Choroid plexus epithelial cell (primary cell): ENCODE results near the gene FBXL17.
"Not testable (repeated sequence)": the region's sequence is repeated elsewhere in the genome, so short reads cannot be mapped to it uniquely, and the experiment has no call there.

Source experiments
- DNase-seq: peaks from one replicate; pipeline ENCODE4 v3.0.0-alpha.2; 2010; ENCODE audit warnings: low read depth
- H3K4me3 ChIP-seq: 2 replicates; pipeline ENCODE4 v1.5.1; 2011; ENCODE audit warnings: low read depth, mild to moderate bottlenecking, control low read depth, low read length, moderate library complexity
- TF ChIP-seq, protein P1 (sequence below): conservative IDR thresholded peaks from 2 replicates; pipeline ENCODE4 v1.5.1; 2011; ENCODE audit warnings: low read depth, mild to moderate bottlenecking, control low read depth, inconsistent platforms, low read length, moderate library complexity

The FBXL17 gene

DNA sequence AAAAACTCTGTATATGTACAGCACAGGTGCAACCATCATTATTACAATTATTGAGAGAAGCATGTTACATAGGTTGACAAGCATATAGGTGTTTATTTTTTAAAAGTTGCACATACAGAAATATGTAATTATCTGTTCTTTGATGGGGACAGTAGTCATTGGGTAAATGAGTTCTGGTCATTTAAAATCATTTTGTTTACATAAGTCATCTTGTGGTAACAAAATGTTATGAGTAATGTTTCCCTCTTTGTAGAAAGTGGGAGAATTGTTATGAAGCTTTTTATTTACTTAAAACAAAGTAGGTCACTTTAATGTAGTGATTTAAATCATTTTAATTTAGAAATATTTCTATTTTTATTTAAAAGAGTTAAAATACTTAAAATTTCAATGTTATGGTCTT is 33.8 kb upstream of the FBXL17 start:
- H3K4me3 ChIP-seq, result no peak overlapping the region
- TF ChIP-seq, protein P1, sequence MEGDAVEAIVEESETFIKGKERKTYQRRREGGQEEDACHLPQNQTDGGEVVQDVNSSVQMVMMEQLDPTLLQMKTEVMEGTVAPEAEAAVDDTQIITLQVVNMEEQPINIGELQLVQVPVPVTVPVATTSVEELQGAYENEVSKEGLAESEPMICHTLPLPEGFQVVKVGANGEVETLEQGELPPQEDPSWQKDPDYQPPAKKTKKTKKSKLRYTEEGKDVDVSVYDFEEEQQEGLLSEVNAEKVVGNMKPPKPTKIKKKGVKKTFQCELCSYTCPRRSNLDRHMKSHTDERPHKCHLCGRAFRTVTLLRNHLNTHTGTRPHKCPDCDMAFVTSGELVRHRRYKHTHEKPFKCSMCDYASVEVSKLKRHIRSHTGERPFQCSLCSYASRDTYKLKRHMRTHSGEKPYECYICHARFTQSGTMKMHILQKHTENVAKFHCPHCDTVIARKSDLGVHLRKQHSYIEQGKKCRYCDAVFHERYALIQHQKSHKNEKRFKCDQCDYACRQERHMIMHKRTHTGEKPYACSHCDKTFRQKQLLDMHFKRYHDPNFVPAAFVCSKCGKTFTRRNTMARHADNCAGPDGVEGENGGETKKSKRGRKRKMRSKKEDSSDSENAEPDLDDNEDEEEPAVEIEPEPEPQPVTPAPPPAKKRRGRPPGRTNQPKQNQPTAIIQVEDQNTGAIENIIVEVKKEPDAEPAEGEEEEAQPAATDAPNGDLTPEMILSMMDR, result no peak
- DNase-seq, result no peak

DNA sequence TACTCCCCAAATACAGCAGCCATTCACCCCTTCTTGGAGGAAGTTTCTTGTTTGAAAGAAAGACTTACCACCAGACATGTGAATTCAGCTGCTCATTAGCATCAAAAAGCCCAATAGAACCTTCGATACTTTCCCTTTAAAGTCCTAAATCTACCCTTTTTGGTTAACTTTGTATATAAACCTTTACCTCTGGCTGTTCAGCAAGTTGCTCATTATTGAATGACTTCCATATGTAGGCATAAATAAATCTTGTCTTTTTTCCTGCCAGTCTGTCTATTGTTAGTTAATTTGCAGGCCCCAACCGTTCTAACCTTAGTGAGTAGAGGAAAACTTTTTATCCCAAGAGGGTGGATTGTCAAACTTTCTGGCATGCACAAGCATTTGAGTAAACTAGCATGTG is 27.9 kb upstream of the FBXL17 start:
- H3K4me3 ChIP-seq, result no peak overlapping the region
- TF ChIP-seq, protein P1, result no peak
- no peak for DNase-seq

DNA sequence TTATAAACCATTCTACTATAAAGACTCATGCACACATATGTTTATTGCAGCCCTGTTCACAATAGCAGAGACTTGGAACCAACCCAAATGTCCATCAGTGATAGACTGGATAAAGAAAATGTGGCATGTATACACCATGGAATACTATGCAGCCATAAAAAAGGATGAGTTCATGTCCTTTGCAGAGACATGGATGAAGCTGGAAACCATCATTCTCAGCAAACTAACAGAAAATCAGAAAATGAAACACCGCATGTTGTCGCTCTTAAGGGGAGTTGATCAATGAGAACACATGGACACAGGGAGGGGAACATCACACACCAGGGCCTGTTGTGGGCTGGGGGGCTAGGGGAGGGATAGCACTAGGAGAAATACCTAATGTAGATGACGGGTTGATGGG is 23.3 kb upstream of the FBXL17 start:
- not testable (repeated sequence) for H3K4me3 ChIP-seq, DNase-seq

DNA sequence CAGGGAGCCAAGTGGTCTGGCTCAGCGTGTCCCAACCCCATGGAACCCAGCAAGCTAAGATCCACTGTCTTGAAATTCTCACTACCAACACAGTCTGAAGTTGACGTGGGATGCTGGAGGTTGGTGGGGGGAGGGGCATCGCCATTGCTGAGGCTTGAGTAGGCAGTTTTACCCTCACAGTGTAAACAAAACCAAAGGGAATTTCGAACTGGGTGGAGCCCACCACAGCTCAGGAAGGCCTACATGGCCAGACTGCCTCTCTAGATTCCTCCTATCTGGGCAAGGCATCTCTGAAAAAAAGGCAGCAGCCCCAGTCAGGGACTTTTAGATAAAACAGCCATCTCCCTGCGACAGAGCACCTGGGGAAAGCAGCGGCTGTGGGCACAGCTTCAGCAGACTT is 17.1 kb upstream of the FBXL17 start:
- no peak for DNase-seq
- no peak overlapping the region for H3K4me3 ChIP-seq
- TF ChIP-seq, protein P1, result no peak

DNA sequence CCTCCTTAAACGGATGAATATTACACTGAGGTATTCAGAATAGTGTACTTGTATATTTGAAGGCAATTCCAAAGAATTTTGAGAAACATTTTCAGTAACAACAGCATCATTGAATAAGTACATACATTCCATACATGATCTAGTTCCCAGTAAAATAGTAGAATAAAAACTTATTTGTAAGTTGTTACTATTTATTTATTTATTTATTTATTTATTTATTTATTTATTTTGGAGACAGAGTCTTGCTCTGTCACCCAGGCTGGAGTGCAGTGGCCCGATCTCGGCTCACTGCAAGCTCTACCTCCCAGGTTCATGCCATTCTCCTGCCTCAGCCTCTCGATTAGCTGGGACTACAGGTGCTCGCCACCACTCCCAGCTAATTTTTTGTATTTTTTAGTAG is 14.9 kb upstream of the FBXL17 start:
- not testable (repeated sequence) for H3K4me3 ChIP-seq, DNase-seq

DNA sequence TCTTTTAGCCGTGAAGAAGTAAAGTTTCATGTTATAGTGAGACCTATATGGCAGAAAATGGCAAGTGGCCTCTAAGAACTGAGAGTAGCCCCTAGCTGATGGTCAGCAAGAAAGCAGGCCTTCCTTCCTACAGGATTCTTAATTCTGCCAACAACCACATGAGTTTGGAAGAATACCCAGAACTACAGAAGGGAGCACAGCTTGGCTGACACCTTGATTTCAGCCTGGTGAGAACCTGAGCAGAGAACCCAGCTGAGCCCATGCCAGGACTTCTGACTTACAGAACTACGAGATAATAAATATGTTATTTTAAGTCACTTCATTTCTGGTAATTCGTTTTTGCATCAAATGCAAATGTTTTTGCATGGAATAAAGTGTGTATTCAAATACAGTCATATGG is 5.9 kb upstream of the FBXL17 start:
- DNase-seq, result no peak
- no peak overlapping the region for H3K4me3 ChIP-seq
- TF ChIP-seq, protein P1, result no peak

DNA sequence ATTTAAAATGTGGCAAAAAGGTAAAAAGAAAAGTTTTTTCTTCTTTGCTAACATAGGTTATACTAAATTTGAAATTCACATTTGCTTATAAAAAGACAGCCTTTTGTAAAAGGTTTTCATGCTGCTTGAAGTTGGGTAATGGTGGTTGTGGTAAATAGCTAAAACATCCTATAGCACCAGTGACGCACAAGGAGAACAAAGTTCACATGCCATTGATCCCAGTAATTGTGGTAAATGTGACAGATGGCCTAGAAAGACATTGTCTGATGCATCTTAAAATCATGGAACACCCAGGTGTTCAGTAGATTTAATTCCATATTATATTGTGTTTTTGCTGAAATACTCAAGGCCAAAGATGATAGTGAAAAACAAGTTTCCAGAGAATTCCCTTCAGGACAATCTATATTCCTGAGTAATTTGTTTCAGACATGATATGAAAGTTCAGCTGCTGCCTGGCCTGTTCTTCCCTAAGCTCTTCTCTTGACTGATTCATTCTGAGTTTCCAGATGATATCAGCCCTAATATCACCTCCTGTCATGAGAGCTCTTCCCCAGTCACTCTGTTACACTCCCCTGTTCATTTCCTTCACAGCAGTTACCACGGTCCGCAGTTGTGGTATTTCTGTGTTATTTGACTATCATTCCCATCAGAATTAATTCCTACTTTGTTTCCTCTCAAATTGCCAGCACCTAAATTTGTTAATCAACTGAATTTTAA is 4.6 kb upstream of the FBXL17 start:
- DNase-seq, result peak; percentile 75
- TF ChIP-seq, protein P1, result no peak

DNA sequence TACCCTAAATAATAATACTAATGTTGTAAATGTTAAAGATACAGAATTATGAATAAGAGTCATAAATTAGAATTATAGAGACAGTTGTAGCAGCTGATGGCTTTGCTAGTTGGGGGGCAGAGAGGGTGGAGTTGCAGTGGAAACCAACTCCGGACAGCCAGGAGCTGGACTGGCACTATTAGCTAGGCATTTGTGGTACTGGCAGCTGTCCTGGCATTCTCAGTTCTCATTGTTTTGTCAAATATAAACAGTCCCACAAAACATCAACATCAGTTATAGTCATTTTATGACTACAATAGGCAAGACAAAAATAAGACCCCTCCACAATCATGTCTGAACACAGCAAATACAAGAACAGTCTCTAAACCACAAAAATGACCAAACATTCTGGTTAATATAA is 2.8 kb upstream of the FBXL17 start:
- H3K4me3 ChIP-seq, result no peak overlapping the region

More for the DNA sequence above, 4.6 kb upstream of the FBXL17 start:
- no peak overlapping the region for H3K4me3 ChIP-seq

More for the DNA sequence above, 2.8 kb upstream of the FBXL17 start:
- no peak for DNase-seq
- TF ChIP-seq, protein P1, result no peak
